Ascending aorta (tissue), 2 donors: Measurements from ENCODE around the gene ZNF492. TPM values are rescaled to one million over a fixed set of nuclear protein-coding genes. Genes with fewer than 3 reads are reported as not detected.
"Not testable (repeated sequence)": the region's sequence is repeated elsewhere in the genome, so short reads cannot be mapped to it uniquely, and the experiment has no call there.

ENCODE experiments used
- DNase-seq, 2 donors: peaks; one replicate each; pipeline ENCODE4 v3.0.0-alpha.2; 2019; ENCODE audit warnings: low spot score in 2 of 2
- H3K27ac ChIP-seq, 2 donors: fragments of 200-600 bp; sonication (generic); one replicate each; pipeline ENCODE4 v1.5.1; 2016 to 2017; ENCODE audit warnings: mild to moderate bottlenecking in 1 of 2
- H3K27me3 ChIP-seq: fragments of 200-600 bp; sonication (generic); one replicate; pipeline ENCODE4 v1.5.1; 2017
- H3K36me3 ChIP-seq, 2 donors: fragments of 200-600 bp; sonication (generic); one replicate each; pipeline ENCODE4 v1.5.1; 2016
- H3K4me1 ChIP-seq, 2 donors: fragments of 200-600 bp; sonication (generic); one replicate each; pipeline ENCODE4 v1.5.1; 2016 to 2017; ENCODE audit warnings: mild to moderate bottlenecking in 1 of 2
- H3K4me3 ChIP-seq, 2 donors: fragments of 200-600 bp; sonication (generic); one replicate each; pipeline ENCODE4 v1.5.1; 2016 to 2017; ENCODE audit warnings: mild to moderate bottlenecking in 1 of 2
- H3K9me3 ChIP-seq, 2 donors: fragments of 200-600 bp; sonication (generic); one replicate each; pipeline ENCODE4 v1.5.1; 2016
- CTCF ChIP-seq, 3 experiments: fragments of 200-600 bp in 2 of 3; fragments of 450-650 bp in 1 of 3; sonication (generic) in 2 of 3; IDR thresholded peaks; one replicate each; pipeline ENCODE4 v1.5.1; 2016 to 2019; ENCODE audit warnings: antibody characterized with exemption in 3 of 3, mild to moderate bottlenecking in 1 of 3, moderate library complexity in 1 of 3
- intact Hi-C: fragments of 100-400 bp; cut with DNase I; formaldehyde crosslinking; loops from one replicate; pipeline ENCODE4 v1.15.1; 2023
- total RNA-seq: library from RNA; depleted of rRNA; stranded (reverse); fragments of >200 nt; gene quantifications from one replicate; pipeline ENCODE4 v1.1.0, GENCODE V29; 2016

Gene ZNF492
- total RNA-seq, 1 donor from 2014 or later = 1.6 TPM

DNA sequence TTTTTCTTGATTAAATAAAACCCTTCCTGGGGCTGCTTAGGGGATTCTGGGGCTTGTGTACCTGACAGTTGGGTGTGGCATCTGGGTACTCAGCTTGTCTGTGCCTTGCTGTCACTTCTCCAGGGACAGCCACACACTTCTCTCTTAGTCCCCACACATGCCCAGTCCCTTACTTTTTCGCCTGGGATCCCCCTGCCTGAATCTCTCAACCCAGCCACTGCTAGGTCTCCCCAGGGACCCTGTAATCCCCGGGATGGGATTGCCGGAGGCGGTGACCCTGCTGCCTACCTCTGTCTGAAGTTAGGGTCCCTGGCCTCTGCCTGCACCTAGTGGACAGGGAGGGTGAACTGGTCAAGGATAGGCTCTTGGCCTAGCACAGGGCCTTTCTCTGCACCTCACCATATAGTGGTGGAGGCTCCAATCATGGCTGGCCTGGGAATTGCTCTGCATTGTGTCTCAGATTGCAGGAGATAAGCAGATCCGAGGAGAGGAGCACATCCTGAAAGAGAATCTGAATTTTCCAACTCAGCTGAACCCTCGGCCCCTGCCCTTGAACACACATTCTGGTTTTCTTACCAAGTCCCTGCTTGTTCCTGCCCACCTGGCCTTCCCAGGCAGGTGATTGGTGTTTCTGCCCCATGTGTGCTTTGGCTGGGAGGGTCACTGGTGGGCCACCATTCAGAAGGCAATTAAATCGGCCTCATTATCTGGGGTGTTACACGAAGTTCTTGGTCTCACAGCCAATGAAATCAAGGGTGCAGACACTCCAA, 8.7 kb upstream of the ZNF492 start:
- intact Hi-C loops = loop anchor here (10.0 kb wide), 1 partner anchor 1121 kb away; the partner anchor contains the start of gene ZNF429
- DNase-seq = no peak

GRCh38 chr19:22627526-22627925, 6.6 kb upstream of the ZNF492 start:
- DNase-seq = no peak
- no peak for TF ChIP-seq CTCF (IDR thresholded peaks at IDR 0.05)
- Histone ChIP-seq H3K27ac (no peak overlapping the region), H3K4me3 (no peak overlapping the region), H3K4me1 (peaks cover 0 to 4% of the 10 kb centered on the region in 2 donors), H3K36me3 (no peaks in the 10 kb centered on the region), H3K27me3 (no peaks in the 10 kb centered on the region), H3K9me3 (no peaks in the 10 kb centered on the region)
- intact Hi-C loops = loop anchor here (10.0 kb wide), 1 partner anchor 1123 kb away; the partner anchor contains the start of gene ZNF429

More for the DNA sequence above, 8.7 kb upstream of the ZNF492 start:
- H3K36me3 ChIP-seq = no peaks in the 10 kb centered on the region
- no peak overlapping the region for H3K4me3 ChIP-seq
- no peak overlapping the region for H3K27ac ChIP-seq
- H3K27me3 ChIP-seq = no peaks in the 10 kb centered on the region
- H3K9me3 ChIP-seq = no peaks in the 10 kb centered on the region
- TF ChIP-seq CTCF (IDR thresholded peaks at IDR 0.05) = no peak
- H3K4me1 ChIP-seq = peaks cover 0 to 4% of the 10 kb centered on the region in 2 donors

DNA sequence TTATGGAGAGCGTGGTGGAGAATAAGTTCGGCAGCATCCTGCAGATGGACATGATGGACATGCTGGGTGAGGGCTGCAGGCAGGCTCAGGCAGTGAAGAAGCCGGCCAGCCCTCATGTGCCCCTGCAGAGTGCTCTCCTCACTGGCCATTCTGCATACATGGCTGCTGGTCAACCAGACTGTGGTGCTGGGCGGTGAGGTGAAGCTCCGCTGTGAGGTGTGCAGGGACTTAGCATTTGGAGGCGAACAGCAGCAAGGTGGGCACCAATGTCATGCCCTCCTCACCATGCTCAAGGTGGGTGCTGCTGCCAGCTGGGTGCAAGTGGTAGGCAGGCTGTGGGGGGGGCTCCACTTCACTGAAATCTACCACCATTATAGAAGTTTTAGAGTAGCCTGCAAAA, 5.7 kb upstream of the ZNF492 start:
- Histone ChIP-seq H3K9me3 (no peaks in the 10 kb centered on the region), H3K36me3 (no peaks in the 10 kb centered on the region), H3K4me1 (no peaks in the 10 kb centered on the region), H3K27me3 (no peaks in the 10 kb centered on the region), H3K27ac (no peak overlapping the region), H3K4me3 (no peak overlapping the region)
- intact Hi-C loops = loop anchor here (10.0 kb wide), 1 partner anchor 1124 kb away; the partner anchor contains the start of gene ZNF429
- DNase-seq = no peak
- TF ChIP-seq CTCF (IDR thresholded peaks at IDR 0.05) = no peak

GRCh38 chr19:22634450-22634827, 315 bp downstream of the ZNF492 start:
- Histone ChIP-seq H3K4me1 (peaks cover 0 to 3% of the 10 kb centered on the region in 2 donors), H3K36me3 (no peaks in the 10 kb centered on the region), H3K4me3 (peak overlapping the region; percentile 71 to 83), H3K27me3 (no peaks in the 10 kb centered on the region), H3K9me3 (no peaks in the 10 kb centered on the region), H3K27ac (no peak overlapping the region)
- no peak for DNase-seq
- TF ChIP-seq CTCF (IDR thresholded peaks at IDR 0.05) = no peak
- intact Hi-C loops = no loop called here

- intact Hi-C loops, H3K27ac ChIP-seq: not testable (repeated sequence)
- H3K9me3 ChIP-seq = peaks cover 21 to 50% of the 10 kb centered on the region in 2 donors
These were observed 51.4 kb downstream of the ZNF492 start for GRCh38 chr19:22685493-22685892.

DNA sequence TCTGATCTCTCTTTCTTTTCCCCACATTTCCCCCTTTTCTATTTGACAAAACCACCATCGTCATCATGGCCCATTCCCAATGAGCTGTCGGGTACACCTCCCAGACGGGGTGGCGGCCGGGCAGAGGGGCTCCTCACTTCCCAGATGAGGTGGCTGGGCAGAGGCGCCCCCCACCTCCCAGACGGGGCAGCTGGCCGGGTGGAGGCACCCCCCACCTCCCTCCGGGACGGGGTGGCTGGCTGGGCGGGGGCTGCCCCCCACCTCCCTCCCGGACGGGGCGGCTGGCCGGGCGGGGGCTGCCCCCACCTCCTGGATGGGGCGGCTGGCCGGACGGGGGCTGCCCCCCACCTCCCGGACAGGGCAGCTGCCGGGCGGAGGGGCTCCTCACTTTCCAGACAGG, 68.5 kb downstream of the ZNF492 start:
- H3K27me3 ChIP-seq, H3K4me1 ChIP-seq, intact Hi-C loops, H3K4me3 ChIP-seq, DNase-seq, H3K9me3 ChIP-seq, H3K27ac ChIP-seq, H3K36me3 ChIP-seq: not testable (repeated sequence)

More at GRCh38 chr19:22685493-22685892, 51.4 kb downstream of the ZNF492 start:
- not testable (repeated sequence) for H3K4me3 ChIP-seq, H3K36me3 ChIP-seq, H3K27me3 ChIP-seq, H3K4me1 ChIP-seq, DNase-seq

DNA sequence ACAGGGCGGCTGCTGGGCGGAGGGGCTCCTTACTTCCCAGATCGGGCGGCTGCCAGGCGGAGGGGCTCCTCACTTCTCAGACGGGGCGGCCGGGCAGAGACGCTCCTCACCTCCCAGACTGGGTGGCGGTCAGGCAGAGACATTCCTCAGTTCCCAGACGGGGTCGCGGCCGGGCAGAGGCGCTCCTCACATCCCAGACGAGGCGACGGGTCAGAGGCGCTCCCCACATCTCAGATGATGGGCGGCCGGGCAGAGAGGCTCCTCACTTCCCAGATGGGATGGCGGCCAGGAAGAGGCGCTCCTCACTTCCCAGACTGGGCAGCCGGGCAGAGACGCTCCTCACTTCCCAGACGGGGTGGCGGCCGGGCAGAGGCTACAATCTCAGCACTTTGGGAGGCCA, 69.0 kb downstream of the ZNF492 start:
- DNase-seq, H3K36me3 ChIP-seq, H3K27me3 ChIP-seq, H3K27ac ChIP-seq, intact Hi-C loops, H3K9me3 ChIP-seq, H3K4me1 ChIP-seq, H3K4me3 ChIP-seq: not testable (repeated sequence)
